A673 (cell line): ENCODE measurements around the gene KAT14.

Experiments
- EZH2 ChIP-seq: fragments of 200-600 bp; sonication (generic); IDR thresholded peaks from 2 replicates; pipeline ENCODE4 v1.6.1; 2017; ENCODE audit warnings: borderline replicate concordance, low read depth, mild to moderate bottlenecking, mixed read lengths, antibody characterized with exemption, low read length; ENCODE audit not compliant: poor library complexity, severe bottlenecking
- TF ChIP-seq, protein P1 (sequence below): fragments of 300-800, 200-600 bp; sonication (generic); conservative IDR thresholded peaks from 2 replicates; pipeline ENCODE4 v1.5.1; 2017; ENCODE audit warnings: low read depth, mild to moderate bottlenecking, antibody characterized with exemption, low read length, moderate library complexity, mixed read lengths

DNA sequence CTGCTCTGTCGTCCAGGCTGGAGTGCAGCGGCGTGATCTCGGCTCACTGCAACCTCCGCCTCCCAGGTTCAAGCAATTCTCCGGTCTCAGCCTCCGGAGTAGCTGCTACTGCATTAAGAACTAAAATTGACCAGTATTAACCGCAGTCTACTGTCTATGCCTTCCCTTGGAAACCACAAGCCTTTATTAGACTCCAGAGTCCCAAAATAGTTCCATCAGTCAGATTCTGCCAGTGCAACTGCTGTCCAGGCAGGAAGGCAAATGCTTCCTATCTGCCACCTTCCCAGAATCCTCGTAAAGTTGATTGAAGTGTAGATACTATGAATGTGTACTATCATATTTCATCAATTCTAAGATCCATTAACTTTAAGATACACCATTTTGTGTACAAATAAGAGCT lies 16.7 kb downstream of the KAT14 start:
- TF ChIP-seq, protein P1, sequence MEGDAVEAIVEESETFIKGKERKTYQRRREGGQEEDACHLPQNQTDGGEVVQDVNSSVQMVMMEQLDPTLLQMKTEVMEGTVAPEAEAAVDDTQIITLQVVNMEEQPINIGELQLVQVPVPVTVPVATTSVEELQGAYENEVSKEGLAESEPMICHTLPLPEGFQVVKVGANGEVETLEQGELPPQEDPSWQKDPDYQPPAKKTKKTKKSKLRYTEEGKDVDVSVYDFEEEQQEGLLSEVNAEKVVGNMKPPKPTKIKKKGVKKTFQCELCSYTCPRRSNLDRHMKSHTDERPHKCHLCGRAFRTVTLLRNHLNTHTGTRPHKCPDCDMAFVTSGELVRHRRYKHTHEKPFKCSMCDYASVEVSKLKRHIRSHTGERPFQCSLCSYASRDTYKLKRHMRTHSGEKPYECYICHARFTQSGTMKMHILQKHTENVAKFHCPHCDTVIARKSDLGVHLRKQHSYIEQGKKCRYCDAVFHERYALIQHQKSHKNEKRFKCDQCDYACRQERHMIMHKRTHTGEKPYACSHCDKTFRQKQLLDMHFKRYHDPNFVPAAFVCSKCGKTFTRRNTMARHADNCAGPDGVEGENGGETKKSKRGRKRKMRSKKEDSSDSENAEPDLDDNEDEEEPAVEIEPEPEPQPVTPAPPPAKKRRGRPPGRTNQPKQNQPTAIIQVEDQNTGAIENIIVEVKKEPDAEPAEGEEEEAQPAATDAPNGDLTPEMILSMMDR, result no peak
- TF ChIP-seq EZH2, result no peak
